ENCODE measurements around the gene YOD1.
A peak's percentile ranks its signal among the peaks of the same experiment; 100 is the strongest.

YOD1 gene

DNA sequence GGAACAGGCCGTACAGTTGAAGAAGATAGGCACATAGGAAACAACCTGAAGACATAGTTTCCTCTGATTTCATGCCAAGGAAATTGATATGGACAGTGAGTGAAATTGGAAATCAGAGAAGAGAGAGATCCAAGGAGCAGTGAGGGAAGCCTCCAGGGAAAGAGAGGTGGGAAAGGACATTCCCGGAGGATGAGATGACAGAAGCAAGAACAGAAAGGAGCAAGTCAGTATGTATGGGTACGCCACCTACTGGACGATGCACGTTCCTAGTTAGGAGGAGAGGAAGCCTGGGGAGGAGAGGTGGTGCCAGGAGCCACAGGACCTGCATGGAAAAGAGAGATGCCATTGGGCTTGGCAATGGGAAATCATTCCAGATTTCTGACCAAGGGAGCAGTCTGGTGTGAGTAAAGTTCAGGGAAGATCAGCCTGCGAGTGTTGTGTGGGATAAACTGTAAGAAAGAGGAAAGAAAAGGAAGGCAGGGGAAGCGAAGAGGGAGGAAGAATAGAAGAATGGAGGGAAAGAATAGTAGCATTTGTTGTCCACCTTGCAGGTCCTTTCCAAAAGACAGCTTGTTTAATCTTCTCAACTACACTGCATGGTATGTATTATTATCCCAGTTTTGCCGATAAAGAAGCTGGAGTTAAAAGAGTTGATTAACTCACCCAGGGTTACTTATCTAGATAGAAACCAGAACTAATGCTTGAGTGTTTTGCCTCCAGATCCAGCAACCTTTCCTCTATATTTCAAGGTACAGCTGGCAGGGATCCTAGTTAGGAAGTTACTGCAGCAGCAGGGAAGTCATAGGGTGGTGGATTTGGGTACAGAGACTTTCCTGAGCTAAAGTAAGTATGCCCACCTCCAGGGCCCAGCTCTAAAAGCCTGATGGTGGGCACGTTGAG is 45.8 kb downstream of the YOD1 start:
- peak; percentile 60 to 72 for DNase-seq

DNA sequence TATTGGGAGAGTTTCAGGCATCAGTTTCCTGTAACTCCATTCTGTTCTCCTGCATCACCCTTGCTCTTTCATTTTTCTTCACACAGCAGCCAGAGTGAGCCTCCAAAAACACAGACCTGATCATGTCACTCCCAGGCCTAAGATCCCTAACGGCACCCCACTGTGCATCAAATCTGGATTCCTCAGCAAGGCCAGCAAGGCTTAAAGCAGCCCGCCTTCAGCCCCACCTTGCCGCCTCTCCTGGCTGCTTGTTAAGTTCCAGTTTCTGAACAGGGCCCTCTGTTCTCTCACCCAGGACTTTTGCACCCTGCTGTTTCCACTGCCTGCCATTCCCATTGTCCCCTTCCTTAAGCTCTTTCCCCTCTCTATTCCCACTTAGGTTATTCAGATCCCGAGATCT is 47.8 kb downstream of the YOD1 start:
- DNase-seq, result no peak

GRCh38 chr1:207002724-207003146 is 48.3 kb downstream of the YOD1 start:
- no peak for DNase-seq

DNA sequence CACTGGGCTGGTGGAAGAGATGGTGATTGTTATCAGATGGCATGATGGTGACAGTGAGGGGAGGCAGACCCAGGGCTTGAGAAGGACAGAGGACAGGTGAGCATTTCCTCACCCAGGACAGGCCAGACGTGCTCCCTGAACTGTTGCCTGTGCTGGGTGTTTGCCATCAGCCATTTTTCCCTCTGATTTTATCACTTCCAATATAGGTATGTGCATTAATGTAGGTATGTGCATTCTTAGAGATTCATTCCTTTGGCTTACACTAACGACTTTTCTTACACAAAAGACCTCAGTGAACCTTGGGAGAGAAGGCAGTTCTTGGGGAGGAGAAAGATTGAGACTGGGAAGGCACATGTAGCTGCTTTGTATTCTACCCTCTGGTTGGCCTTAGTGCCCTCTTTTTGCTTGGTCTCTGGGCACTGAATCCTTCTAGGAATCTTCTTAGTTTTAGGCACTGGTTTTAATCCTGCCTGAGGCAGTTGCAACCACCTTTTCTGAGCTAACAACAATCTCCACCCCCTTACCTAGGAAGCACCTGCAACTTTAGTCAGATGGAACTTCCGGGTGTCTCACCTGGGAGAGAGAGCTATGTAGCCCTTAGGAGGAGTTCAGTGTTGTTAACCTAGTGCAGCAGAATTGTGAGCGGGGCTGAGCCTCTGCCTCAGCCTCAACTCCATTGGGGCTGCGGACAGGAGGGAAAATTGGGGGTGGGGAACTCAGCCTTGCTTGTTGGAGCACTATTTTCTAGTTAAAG is 49.3 kb downstream of the YOD1 start:
- no peak for DNase-seq

- DNase-seq, result no peak
These were observed 50.2 kb downstream of the YOD1 start for GRCh38 chr1:207000651-207001291.

- no peak for DNase-seq
These were observed 52.2 kb downstream of the YOD1 start for GRCh38 chr1:206998816-206999215.
